GM21515 (cell line): ENCODE measurements around the gene HPS1.

ENCODE experiments used
- ATAC-seq: cut with Tn5 transposase; IDR thresholded peaks from one replicate; pipeline ENCODE4 v1.9.1; 2021; ENCODE audit not compliant: unreplicated experiment

HPS1 gene

GRCh38 chr10:98370831-98371820 is 75.6 kb downstream of the HPS1 start:
- ATAC-seq: no peak

- no peak for ATAC-seq
Observed at GRCh38 chr10:98369801-98370200, 76.9 kb downstream of the HPS1 start.

GRCh38 chr10:98368644-98369043 is 78.1 kb downstream of the HPS1 start:
- no peak for ATAC-seq

- ATAC-seq: no peak
Observed at GRCh38 chr10:98367604-98368451, 78.9 kb downstream of the HPS1 start.
